K562 (cell line): ENCODE data around the gene FKBP2.

Source experiments
- MCM5 ChIP-seq: fragments of 450-650 bp; IDR thresholded peaks from 2 replicates; pipeline ENCODE4 v1.6.1; 2016; ENCODE audit warnings: low read depth
- POLR2AphosphoS5 ChIP-seq: IDR thresholded peaks from 2 replicates; pipeline ENCODE4 v1.6.1; 2011; ENCODE audit warnings: mild to moderate bottlenecking, low read depth, low read length, moderate library complexity; ENCODE audit not compliant: control insufficient read depth, insufficient read depth

GRCh38 chr11:64263947-64264317, 23.0 kb downstream of the FKBP2 start:
- no peak for TF ChIP-seq MCM5
- TF ChIP-seq POLR2AphosphoS5 = no peak
